Measurements from ENCODE around the gene RBPJ. TPM values are rescaled to one million over a fixed set of nuclear protein-coding genes. Genes with fewer than 3 reads are reported as not detected.

RBPJ gene
- total RNA-seq, 1 experiment from 2014 or later: 33.7 TPM

DNA sequence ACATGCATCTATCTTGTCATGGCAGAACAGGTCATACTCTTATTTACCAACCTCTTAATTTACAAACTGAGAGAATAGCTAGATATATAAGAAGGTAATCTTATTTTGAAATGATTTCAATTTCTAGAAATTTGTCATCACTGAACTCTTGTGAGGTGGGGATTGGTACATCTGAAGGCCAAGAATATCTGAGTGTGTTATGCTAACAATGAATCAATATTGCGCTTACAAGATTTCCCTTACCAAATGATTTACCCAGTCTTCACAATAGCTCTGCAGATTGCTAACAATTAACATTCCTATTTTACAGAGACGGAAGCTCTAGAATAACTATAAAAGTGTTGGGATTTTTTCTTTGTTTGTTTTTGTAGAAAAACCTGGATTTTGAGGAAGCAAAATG is 48.3 kb downstream of the RBPJ start:
- H3K27me3 ChIP-seq (ENCODE audit: control insufficient read depth, insufficient read depth, low read length): no peaks in the 10 kb centered on the region
- peaks cover 9% of the 10 kb centered on the region for H3K4me1 ChIP-seq (ENCODE audit: control insufficient read depth, insufficient read depth, low read length)
- POLR2A ChIA-PET: no interaction called here
- no peaks in the 10 kb centered on the region for H3K36me3 ChIP-seq (ENCODE audit: control insufficient read depth, insufficient read depth, low read length)
- in situ Hi-C loops (cut with HindIII; ENCODE audit: low pct_unique_long_range_greater_than_20kb, low sequenced_read_pairs) (no loop called here), intact Hi-C loops (cut with micrococcal nuclease; ENCODE audit: unreplicated experiment) (no loop called here)
- no peaks in the 10 kb centered on the region for H3K9me3 ChIP-seq (ENCODE audit: control insufficient read depth, insufficient read depth, low read depth, low read length)
- ATAC-seq (no peak), DNase-seq (ENCODE audit: low read depth, low spot score) (no peak)
- no TSS peak for BruUV-seq (replicated peaks)
- TF ChIP-seq SIN3A (IDR thresholded peaks at IDR 0.05; ENCODE audit: borderline replicate concordance, insufficient read depth, low read depth, low read length) (no peak), POLR2AphosphoS5 (IDR thresholded peaks at IDR 0.05; ENCODE audit: low read depth, low read length) (no peak), TCF7L2 (IDR thresholded peaks at IDR 0.05; ENCODE audit: low read depth, low read length) (no peak)
- TF ChIP-seq, protein P1, sequence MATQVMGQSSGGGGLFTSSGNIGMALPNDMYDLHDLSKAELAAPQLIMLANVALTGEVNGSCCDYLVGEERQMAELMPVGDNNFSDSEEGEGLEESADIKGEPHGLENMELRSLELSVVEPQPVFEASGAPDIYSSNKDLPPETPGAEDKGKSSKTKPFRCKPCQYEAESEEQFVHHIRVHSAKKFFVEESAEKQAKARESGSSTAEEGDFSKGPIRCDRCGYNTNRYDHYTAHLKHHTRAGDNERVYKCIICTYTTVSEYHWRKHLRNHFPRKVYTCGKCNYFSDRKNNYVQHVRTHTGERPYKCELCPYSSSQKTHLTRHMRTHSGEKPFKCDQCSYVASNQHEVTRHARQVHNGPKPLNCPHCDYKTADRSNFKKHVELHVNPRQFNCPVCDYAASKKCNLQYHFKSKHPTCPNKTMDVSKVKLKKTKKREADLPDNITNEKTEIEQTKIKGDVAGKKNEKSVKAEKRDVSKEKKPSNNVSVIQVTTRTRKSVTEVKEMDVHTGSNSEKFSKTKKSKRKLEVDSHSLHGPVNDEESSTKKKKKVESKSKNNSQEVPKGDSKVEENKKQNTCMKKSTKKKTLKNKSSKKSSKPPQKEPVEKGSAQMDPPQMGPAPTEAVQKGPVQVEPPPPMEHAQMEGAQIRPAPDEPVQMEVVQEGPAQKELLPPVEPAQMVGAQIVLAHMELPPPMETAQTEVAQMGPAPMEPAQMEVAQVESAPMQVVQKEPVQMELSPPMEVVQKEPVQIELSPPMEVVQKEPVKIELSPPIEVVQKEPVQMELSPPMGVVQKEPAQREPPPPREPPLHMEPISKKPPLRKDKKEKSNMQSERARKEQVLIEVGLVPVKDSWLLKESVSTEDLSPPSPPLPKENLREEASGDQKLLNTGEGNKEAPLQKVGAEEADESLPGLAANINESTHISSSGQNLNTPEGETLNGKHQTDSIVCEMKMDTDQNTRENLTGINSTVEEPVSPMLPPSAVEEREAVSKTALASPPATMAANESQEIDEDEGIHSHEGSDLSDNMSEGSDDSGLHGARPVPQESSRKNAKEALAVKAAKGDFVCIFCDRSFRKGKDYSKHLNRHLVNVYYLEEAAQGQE (IDR thresholded peaks at IDR 0.05; ENCODE audit: insufficient read depth in 1 of 2, low read depth in 2 of 2, low read length in 1 of 2): no peak
- TF ChIP-seq, protein P2, sequence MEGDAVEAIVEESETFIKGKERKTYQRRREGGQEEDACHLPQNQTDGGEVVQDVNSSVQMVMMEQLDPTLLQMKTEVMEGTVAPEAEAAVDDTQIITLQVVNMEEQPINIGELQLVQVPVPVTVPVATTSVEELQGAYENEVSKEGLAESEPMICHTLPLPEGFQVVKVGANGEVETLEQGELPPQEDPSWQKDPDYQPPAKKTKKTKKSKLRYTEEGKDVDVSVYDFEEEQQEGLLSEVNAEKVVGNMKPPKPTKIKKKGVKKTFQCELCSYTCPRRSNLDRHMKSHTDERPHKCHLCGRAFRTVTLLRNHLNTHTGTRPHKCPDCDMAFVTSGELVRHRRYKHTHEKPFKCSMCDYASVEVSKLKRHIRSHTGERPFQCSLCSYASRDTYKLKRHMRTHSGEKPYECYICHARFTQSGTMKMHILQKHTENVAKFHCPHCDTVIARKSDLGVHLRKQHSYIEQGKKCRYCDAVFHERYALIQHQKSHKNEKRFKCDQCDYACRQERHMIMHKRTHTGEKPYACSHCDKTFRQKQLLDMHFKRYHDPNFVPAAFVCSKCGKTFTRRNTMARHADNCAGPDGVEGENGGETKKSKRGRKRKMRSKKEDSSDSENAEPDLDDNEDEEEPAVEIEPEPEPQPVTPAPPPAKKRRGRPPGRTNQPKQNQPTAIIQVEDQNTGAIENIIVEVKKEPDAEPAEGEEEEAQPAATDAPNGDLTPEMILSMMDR (IDR thresholded peaks at IDR 0.05): no peak
- no peak overlapping the region for H3K27ac ChIP-seq (ENCODE audit: low read length)
- CTCF ChIA-PET: no interaction called here
- H3K4me3 ChIP-seq (ENCODE audit: low read depth in 2 of 2, low read length in 2 of 2): no peak overlapping the region

DNA sequence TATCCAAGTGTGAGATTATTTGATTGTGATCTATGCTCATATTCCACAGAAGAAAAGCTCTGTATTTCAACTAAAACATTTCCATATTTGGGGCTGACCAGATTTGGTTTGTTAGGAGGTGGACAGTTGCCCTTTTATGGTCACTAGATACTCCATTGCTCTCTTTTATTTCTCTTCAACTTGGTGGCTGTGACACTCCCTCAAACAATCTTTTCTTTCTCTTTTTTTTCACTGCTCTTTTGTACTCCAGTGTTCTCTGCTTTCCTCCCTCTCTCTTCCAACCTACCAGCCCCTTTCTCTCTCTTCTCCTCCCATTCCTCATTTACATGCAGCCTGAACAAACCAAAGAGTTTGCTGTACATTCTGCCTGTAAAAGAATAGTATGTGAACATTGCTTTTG is 48.8 kb downstream of the RBPJ start:
- no peak for ATAC-seq
- no peak for DNase-seq (ENCODE audit: low read depth, low spot score)
- intact Hi-C loops (cut with micrococcal nuclease; ENCODE audit: unreplicated experiment): no loop called here
- in situ Hi-C loops (cut with HindIII; ENCODE audit: low pct_unique_long_range_greater_than_20kb, low sequenced_read_pairs): no loop called here
- Histone ChIP-seq H3K27me3 (ENCODE audit: control insufficient read depth, insufficient read depth, low read length) (no peaks in the 10 kb centered on the region), H3K9me3 (ENCODE audit: control insufficient read depth, insufficient read depth, low read depth, low read length) (no peaks in the 10 kb centered on the region), H3K4me1 (ENCODE audit: control insufficient read depth, insufficient read depth, low read length) (peaks cover 9% of the 10 kb centered on the region), H3K4me3 (ENCODE audit: low read depth in 2 of 2, low read length in 2 of 2) (no peak overlapping the region), H3K36me3 (ENCODE audit: control insufficient read depth, insufficient read depth, low read length) (no peaks in the 10 kb centered on the region), H3K27ac (ENCODE audit: low read length) (no peak overlapping the region)
- CTCF ChIA-PET: no interaction called here
- POLR2A ChIA-PET: no interaction called here
- BruUV-seq (replicated peaks): no TSS peak
- TF ChIP-seq TCF7L2 (IDR thresholded peaks at IDR 0.05; ENCODE audit: low read depth, low read length) (no peak), POLR2AphosphoS5 (IDR thresholded peaks at IDR 0.05; ENCODE audit: low read depth, low read length) (no peak), SIN3A (IDR thresholded peaks at IDR 0.05; ENCODE audit: borderline replicate concordance, insufficient read depth, low read depth, low read length) (no peak)
- TF ChIP-seq, protein P1 (IDR thresholded peaks at IDR 0.05; ENCODE audit: insufficient read depth in 1 of 2, low read depth in 2 of 2, low read length in 1 of 2): no peak
- TF ChIP-seq, protein P2 (IDR thresholded peaks at IDR 0.05): no peak

All from Panc1 (cell line).